HG03280 (cell line): ENCODE measurements around the gene AGBL1.
"Not testable (repeated sequence)": the region's sequence is repeated elsewhere in the genome, so short reads cannot be mapped to it uniquely, and the experiment has no call there.

Experiments used
- ATAC-seq: cut with Tn5 transposase; IDR thresholded peaks from one replicate; pipeline ENCODE4 v1.9.1; 2021; ENCODE audit warnings: mild to moderate bottlenecking, moderate library complexity; ENCODE audit not compliant: unreplicated experiment

Gene AGBL1

GRCh38 chr15:86494475-86494874 lies 414.8 kb downstream of the AGBL1 start:
- no peak for ATAC-seq

DNA sequence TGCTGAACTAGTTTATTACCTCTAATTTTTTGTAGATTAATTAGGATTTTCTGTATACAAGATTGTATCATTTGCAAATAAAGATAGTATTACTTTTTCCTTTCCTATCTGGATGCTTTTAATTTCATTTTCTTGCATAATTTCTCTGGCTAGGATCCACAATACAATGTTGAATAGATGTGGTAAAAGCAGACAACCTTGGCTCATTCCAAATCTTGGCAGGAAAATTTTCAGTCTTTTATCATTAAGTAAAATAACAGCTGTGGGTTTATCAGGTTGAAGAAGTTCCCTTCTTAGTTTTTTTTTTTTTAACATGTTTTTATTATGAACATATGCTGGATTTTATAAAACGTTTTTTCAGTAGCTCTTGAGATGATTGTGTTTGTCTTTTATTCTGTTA lies 422.6 kb downstream of the AGBL1 start:
- no peak for ATAC-seq

DNA sequence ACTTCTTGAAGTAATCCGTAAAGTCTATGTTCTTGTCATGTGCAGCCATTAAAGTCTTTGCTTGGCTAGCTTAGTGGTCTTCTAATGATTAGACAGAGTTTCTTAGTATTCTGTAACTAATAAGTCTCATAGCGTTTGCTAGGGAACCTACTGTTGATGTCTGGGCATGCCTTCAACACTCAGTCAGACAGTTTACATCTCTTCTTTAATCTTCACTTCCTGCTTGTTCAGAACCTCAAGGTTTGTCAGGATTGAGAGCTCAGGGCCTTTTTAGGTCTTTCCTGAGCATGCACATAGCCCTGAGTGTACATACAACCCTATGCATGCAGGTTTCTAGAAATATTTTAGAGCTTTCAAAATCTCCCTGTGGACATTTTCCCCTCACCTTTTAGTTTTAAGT lies 426.3 kb downstream of the AGBL1 start:
- no peak for ATAC-seq

- ATAC-seq: no peak
Observed at GRCh38 chr15:86506401-86506800, 426.7 kb downstream of the AGBL1 start.

DNA sequence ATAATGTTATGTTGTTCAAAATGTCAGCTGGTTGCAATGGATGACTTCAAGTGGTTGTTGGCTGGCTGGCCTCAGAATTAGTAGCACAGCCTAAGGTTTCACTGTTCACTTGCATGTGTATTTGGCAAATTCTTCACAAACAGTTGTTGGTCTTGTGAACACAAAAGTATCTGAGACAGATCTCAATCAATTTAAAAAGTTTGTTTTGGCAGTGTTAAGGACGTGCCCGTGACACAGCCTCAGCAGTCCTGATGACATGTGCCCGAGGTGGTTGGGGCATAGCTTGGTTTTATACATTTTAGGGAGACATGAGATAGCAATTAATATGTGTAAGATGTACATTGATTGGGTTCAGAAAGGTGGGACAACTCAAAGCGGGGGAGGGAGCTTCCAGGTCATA lies 436.0 kb downstream of the AGBL1 start:
- ATAC-seq: no peak

DNA sequence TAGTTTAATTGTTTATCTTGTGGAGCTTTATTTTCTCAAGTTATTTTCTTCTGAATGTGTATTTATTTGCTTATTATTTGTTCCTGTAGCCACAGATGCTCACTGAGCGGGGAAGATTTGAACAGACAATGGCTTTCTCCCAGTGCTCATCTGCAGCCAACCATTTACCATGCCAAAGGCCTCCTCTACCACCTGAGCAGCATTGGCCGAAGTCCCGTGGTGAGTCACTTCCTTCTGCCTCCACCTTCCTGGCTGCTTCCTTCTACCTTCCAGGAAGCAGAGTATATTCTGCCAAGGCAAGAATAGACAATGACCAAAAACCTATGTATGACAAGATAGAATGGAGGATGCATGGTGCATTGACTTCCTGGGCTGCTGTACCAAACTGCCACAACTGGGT lies 443.1 kb downstream of the AGBL1 start:
- no peak for ATAC-seq

DNA sequence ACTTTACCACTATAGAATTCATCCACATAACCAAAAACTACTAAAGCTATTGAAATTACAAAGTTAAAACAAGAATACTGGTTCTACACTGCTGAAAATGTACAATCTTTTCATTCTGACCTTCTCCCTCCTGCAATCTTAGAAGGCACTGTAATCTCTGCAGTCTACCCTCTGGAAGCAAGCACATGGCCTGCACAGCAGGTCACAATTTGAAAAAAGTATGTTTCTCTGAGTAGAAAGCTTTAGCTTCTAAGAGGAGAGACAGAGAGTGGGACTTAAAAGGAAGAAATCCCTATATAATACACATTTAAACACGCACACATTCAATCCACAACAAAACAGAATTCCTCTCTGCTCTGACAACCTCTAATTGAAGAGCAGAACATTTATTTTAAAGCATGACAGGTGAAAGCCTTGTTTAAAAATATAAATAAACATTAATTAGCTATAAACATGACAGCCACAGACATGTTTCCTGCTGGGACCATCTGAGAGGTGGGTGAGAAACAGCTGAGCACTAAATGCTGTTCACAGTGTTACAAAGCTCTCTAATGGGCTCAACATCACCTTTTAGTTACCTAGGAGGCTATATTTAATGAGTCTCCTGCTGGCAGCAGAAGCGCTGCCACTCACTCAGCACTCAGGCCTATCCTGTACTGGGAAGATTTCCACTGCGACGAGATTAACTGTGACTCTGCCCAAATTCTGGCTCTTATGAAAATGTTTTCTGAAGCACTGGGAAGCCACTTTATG lies 447.4 kb downstream of the AGBL1 start:
- ATAC-seq: no peak

DNA sequence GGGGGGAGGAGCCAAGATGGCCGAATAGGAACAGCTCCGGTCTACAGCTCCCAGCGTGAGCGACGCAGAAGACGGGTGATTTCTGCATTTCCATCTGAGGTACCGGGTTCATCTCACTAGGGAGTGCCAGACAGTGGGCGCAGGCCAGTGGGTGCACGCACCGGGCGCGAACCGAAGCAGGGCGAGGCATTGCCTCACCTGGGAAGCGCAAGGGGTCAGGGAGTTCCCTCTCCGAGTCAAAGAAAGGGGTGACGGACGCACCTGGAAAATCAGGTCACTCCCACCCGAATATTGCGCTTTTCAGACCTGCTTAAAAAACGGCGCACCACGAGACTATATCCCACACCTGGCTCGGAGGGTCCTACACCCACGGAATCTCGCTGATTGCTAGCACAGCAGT lies 448.4 kb downstream of the AGBL1 start:
- not testable (repeated sequence) for ATAC-seq

GRCh38 chr15:86538141-86538540 lies 458.5 kb downstream of the AGBL1 start:
- ATAC-seq: no peak

- ATAC-seq: no peak
Observed at GRCh38 chr15:86540840-86541467, 461.3 kb downstream of the AGBL1 start.

GRCh38 chr15:86541540-86541939 lies 461.9 kb downstream of the AGBL1 start:
- no peak for ATAC-seq

DNA sequence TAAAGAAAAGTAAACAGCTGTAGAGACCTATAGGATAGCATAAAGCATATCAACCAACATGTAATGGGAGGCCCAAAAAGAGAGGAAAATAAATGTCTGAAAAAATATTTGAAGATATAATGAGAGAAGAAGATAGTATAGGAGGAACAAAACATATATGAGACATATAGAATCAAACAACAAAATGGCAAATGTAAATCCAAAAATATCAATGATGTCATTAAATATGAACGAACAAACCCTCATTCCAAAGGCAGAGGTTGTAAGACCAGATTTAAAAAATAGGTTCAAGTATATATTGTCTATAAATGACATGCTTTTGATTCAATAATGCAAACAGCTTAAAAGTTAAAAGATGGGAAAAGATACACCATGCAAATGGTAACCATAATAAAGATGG lies 470.4 kb downstream of the AGBL1 start:
- no peak for ATAC-seq

GRCh38 chr15:86553108-86553507 lies 473.4 kb downstream of the AGBL1 start:
- no peak for ATAC-seq

DNA sequence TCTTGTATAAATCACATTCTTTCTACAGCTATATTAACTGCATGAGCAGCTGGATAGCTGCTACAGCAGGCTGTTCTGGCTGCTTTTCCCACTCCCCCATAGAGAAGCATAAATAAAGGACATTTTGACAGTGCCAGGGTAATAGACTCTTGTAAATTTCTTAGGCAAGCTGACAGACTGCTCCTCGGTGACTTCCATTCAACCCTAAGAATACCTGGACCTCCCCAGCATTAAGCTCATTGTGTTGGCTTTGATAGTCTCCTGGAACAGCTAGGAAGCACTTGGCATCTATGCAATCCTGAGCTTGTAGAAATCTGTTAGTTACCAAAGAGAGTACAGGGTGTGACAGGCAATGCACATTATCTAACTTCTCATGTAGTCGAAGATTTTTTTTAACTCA lies 475.4 kb downstream of the AGBL1 start:
- ATAC-seq: no peak

DNA sequence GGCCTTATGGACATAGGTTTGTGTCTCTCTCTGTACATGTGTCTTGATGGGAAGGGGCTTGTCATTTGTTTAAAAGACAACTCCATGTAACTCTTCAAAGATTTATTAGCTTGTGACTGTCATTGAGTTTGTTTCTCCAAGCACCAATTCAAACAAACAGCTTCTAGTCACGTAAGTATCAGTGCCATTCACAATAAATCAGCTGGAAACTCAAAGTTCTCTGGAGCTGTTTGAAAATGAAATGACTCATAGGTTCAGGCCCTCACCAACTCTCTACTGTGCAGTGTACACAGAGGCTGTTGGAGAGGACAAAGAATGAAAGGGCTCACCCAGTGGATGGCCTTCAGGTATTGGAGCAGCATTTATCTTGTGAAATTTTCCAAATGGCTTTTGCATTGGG lies 476.3 kb downstream of the AGBL1 start:
- no peak for ATAC-seq

- ATAC-seq: no peak
Observed at GRCh38 chr15:86556396-86557017, 476.8 kb downstream of the AGBL1 start.

GRCh38 chr15:86557018-86557550 lies 477.4 kb downstream of the AGBL1 start:
- ATAC-seq: no peak

DNA sequence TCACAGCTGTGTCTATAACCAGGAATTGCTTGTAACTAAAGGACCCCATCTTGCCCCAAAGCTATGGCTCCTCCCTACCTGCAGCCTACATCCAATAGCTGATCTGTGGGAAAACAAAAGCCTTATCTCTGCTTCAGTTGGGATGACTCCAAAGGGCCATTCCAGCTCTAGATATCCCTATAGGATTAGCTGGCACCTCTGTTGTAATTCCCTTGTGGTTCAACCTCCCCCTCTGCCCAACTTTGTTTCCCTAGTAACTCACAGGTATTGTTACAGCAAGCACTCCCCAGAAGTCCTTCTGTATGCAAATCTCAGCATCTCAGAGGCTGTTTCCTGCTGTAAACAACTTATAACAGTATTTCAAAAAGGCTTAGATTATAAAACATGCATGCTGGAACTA lies 478.6 kb downstream of the AGBL1 start:
- no peak for ATAC-seq

- no peak for ATAC-seq
Observed at GRCh38 chr15:86558686-86559085, 479.0 kb downstream of the AGBL1 start.

- ATAC-seq: no peak
Observed at GRCh38 chr15:86568378-86568777, 488.7 kb downstream of the AGBL1 start.

- ATAC-seq: no peak
Observed at GRCh38 chr15:86570738-86571137, 491.1 kb downstream of the AGBL1 start.

DNA sequence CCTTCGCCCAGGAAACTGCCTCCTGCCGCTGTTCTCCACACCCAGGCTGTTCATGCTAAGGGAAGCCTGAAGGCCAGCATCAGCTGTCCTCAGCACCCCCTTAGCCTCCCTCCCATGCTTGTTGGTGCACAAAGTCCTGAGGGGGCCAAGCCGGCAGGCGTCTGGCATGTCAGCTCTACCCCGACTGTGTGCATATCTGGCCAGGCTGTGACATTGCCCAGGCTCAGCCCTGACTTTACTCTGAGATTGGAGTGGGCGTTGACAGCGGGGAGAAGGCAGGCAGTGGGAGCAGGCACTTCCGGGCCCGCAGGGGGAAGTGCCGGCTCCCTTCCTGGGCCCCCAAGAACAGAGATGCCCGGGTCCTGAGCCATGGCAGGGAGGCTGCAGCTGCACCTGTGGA lies 492.2 kb downstream of the AGBL1 start:
- no peak for ATAC-seq
